GM12892 (cell line): ENCODE data around the gene CADM1.

Experiments
- DNase-seq: peaks from one replicate; pipeline ENCODE4 v3.0.0; 2011; ENCODE audit not compliant: insufficient read length
- FAIRE-seq: peaks from 2 replicates; lab custom pipeline; 2011; peaks lifted over from hg19 to GRCh38; lab: Jason Lieb, UNC
- POLR2A ChIP-seq: IDR thresholded peaks from 2 replicates; pipeline ENCODE4 v1.6.1; 2011; ENCODE audit warnings: low read depth, low read length, control low read depth
- POLR2AphosphoS5 ChIP-seq: IDR thresholded peaks from 2 replicates; pipeline ENCODE4 v1.6.1; 2011; ENCODE audit warnings: low read depth, low read length, control low read depth
- TAF1 ChIP-seq: IDR thresholded peaks from 2 replicates; pipeline ENCODE4 v1.6.1; 2011; ENCODE audit warnings: low read depth, mild to moderate bottlenecking, control low read depth, low read length, borderline replicate concordance

CADM1 gene

DNA sequence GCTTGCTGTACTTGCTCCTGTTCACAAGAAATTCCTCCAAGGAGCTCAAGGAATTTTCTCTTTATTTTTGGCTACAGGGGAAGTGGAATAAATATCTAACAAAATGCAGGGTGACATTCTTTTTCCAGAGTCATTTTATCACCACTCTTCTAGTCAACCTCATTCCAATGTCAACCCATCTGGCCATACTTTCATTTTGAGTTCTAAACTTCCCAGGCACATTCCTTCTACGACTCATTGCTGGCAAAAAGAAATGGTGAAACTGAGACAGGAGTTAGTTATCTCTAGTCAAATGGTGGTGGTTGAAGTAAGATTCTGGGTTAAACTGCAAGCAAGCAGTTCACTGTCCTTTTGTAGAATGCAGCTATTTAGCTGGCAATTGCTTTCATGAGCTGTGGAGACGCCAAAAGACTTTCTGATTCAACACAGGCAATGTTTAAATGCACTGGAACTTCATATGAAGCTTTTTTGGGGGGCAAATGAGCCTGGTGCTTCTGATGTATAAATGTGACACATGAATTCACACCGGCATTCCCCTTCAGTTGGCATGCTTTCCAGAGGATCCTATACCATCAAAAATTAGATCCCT lies 304.6 kb downstream of the CADM1 start:
- FAIRE-seq (peak; percentile 63), DNase-seq (no peak)
- TF ChIP-seq POLR2AphosphoS5, result no peak
- no peak for TF ChIP-seq POLR2A
- TF ChIP-seq TAF1, result no peak

DNA sequence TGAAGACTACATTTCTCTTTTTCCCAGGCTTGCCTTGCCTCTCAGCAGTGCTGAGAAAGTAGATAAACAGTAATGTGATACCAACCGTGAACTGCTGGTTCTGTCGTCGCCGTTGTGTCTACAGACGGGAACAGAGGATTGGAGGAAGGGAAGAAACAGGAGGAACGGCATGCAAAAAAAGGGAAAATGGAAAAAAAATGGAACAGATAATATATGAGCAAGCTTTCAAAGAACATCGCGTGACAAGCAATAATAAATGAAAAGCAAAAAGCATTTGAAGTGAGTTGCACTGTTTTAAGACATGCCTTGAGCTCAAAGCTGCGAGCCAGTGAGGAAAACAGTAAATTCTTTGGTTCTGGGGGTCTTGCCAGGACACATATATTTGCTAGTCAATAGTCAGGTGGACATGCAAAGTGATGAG lies 305.9 kb downstream of the CADM1 start:
- DNase-seq (no peak), FAIRE-seq (no peak)
- TF ChIP-seq TAF1, result no peak
- TF ChIP-seq POLR2AphosphoS5, result no peak
- TF ChIP-seq POLR2A, result no peak

DNA sequence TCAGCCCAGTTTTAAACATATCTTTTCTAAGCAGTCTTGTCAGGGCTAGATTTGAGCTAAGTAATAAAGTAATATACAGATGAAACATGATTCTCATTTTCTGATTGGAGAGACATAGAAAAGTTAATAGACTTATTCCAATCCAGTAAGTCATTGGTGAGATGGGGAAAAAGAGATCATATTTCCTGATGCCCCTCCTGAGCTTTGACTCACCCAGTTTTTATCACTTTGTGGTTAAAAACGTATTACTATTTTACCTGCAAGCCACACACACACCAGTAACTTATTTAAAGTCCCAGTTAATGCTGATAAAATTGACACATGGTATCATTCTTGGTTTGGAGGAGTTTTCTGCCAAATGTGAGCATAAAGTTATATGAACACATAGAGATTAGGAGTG lies 306.8 kb downstream of the CADM1 start:
- TF ChIP-seq POLR2A, result no peak
- no peak for TF ChIP-seq TAF1
- FAIRE-seq (no peak), DNase-seq (no peak)

DNA sequence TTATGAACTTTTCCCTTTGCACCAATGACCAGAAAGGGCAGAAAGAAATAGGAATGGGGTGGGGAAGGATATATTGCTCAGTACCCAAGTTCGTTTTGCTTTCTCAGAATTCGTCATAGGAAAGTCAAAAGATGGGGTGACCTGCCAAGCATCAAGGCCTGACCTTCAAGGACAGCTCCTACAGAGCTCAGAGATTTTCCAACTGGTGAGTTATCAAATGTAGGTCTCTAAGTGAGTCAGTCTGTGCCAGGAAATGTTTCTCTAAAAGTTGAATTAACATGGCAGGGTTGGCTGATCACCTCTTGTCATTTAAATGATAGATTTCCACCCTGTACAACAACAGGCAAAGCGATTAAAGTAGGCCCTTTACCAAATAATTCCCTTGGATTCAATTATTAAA lies 307.2 kb downstream of the CADM1 start:
- FAIRE-seq (peak; percentile 24), DNase-seq (no peak)

DNA sequence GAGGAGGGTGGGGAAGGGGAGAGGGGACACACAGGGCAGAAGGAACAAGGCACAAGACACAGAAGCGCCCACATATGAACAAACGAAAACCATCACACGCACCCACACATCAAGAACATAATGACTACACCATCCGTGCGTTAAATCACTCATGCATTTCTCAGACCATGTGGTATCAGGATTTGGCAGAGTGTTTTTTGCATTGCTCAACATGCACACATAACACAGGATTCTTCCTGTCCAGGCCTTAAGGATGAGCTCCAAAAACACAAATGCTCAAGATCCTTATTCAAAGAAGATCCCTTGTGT lies 309.5 kb downstream of the CADM1 start:
- TF ChIP-seq POLR2AphosphoS5, result no peak
- no peak for TF ChIP-seq POLR2A
- no peak for TF ChIP-seq TAF1
- FAIRE-seq (peak; percentile 94), DNase-seq (no peak)

More for the DNA sequence above, 307.2 kb downstream of the CADM1 start:
- no peak for TF ChIP-seq POLR2A
- no peak for TF ChIP-seq TAF1
- TF ChIP-seq POLR2AphosphoS5, result no peak

DNA sequence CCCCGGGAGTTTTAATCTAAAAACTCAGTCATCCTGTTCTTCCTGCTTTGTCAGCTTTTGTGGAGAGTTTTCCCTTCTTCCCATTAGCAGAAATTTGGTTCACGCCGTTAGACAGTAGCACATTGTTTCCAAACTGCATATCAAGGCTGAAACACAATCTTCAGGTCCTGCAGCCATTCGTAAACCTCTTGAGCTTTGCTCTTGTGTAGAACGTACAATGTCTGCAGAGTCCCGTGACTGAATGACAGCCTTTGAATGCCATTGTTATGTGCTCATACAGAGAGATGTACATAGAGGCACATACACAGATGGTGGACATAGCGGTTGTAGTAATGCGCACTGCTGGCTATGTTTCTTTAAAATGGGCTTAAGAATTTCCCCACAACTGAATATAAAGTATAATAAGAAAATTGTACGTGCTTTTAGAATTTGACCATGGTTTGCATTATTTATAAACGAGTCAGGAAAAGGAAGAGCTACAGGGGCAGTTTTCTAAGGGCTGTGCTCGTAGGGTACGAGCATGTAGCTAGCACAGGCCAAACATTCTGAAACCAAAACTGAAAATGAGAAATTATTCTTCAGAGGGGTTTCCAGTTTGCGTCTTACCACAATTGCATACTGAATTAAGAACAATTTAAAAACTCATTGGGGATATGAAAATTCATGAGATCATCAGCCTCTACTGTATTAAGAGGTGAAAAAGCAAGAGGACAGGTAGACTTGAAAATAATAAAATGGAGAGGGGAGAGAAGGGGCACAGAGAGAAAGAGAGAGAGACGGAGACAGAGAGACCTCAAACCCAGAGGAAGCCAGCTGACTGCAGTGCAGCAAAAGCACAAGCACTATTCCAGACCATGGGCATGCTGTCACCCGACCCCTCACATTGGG lies 310.1 kb downstream of the CADM1 start:
- DNase-seq (no peak), FAIRE-seq (peak; percentile 85)
- TF ChIP-seq POLR2A (no peak), POLR2AphosphoS5 (no peak), TAF1 (no peak)

DNA sequence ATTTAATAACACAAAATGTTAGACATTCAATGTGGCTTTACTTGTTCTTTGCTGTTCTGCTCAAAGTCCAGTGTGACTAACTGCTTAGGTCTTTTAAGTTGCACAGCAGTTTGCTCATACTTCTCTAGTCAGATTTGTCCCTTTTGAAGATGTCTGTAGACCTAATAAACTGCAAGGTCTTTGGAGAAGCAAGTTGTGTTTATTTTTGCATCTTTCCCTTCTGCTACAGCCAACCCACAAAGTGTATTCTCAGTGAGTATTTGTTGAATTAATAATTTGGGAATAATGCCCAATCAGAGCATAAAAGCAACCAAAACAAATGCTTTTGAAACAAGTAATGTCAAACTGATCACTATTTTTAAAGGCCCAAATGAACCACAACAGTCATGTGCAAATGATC lies 312.5 kb downstream of the CADM1 start:
- DNase-seq (no peak), FAIRE-seq (peak; percentile 48)
- TF ChIP-seq TAF1 (no peak), POLR2AphosphoS5 (no peak), POLR2A (no peak)

DNA sequence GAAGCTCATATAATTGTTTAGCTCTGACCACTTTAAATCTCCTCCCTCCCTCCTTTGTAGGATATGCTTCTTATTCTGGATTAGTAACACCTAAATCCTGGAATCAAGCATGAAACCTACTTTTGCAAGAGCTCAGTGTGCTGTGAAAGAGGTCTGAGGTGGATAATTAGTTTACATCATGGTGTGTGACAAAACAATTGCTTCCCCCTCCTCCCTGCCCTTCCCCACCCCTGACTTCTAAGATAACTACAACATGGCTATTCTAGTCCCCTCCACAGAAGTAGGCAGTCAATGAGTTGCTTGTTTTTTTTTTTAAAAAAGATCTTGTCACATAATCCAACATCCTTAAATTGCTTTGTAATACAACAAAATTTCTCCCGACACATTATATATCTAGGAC lies 314.0 kb downstream of the CADM1 start:
- DNase-seq, result no peak
- no peak for TF ChIP-seq TAF1
- TF ChIP-seq POLR2A, result no peak
- no peak for TF ChIP-seq POLR2AphosphoS5
- no peak for FAIRE-seq

DNA sequence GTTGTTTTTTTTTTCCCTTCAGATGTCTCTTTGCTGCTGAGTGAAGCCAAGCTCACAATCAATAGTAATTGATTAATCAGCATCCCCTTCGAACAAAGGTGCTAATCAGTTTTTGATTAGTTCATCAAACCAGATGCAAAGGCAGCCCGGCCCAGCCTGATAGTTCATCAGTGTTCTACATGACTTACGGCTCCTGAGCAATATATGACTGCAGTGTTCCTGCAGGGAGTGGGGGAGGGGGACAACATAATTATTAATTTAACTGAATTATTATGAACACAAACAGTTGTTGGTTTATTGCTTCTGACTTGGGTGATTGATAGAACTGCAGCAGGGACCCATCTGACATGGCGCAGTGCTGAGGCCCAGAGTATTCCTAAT lies 315.3 kb downstream of the CADM1 start:
- no peak for TF ChIP-seq POLR2A
- TF ChIP-seq POLR2AphosphoS5, result no peak
- no peak for TF ChIP-seq TAF1
- FAIRE-seq, result no peak
- no peak for DNase-seq

DNA sequence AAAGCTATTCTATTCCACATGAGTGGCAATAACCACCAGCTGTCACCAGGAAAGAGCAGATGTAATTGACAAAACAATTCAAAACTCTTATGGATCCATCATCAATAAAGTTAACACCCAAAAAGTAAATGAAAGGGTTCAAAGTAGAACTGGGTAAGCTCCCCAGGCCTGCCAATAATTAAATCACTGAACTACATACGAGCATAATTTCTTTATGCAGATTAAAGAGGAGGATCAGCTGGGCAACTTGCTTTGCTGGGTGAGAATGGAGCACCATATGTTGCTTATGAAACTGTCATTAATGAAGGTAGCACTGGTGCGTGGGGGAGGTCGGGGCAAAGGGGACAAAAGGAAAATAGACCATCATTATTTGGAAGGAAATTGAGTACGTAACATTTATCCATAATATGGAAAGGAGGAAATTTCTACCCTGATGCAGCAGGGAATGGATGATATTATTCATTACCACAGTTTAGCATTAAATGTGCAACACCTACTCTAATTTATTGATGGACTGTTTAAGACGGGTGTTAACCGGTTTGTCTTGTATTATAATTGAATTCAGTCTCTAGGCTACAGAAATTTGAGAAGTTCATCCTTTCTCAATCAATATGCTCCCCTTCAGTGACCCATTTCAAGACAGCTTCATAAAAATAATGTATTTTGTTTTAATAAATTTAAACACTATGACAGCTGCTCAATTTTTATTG lies 315.9 kb downstream of the CADM1 start:
- FAIRE-seq (no peak), DNase-seq (no peak)
- TF ChIP-seq TAF1, result no peak

DNA sequence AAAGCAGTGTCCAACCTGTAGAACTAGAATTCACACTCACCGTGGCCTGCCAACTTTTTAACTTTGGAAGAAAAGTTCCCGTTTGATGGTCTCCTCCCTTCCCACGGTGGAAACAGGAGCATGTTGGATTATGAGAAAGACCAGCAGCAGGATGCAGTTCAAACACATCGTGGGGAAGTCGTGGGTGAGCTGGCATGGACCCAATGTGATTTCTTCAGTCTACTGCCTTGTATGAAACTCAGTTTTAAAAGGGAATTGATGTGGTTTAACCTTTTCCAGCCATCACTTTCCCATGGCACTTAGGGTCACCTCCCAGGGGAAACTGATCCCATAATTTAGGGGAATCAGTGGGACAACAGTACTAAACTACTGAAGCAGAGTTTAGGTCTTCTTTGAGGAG lies 318.3 kb downstream of the CADM1 start:
- FAIRE-seq (peak; percentile 30), DNase-seq (no peak)
- TF ChIP-seq POLR2A (no peak), POLR2AphosphoS5 (no peak), TAF1 (no peak)
